ENCODE results near the gene TTC21B. TPM values are rescaled to one million over a fixed set of nuclear protein-coding genes. Genes with fewer than 3 reads are reported as not detected.

Gene TTC21B
- total and polyA plus RNA-seq, 4 experiments from 2014 or later = 6.3 to 30.4 (median 17.5) TPM

DNA sequence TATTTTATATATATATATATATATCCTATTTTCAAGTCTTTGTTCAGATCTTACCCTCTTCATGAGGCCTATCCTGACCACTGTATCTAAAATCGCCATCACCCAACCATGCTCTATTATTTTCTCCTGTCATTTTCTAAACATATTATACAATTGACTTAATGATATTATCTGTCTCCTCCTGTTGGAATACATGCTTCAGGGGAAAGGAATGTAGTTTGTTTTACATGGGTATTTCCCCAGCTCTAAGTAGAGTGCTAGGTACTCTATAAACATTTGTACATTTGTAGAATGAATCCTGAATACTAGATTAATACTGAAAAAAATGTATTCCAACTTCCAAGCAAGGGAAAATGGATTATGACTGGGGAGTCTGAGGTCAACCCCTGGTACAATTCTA is 26.2 kb downstream of the TTC21B start:
- ChIA-PET CTCF (ENCODE audit: partially characterized antibody) (no interaction called here), POLR2A (ENCODE audit: partially characterized antibody) (no interaction called here)
- H3K27ac Mint-ChIP-seq = no peak overlapping the region
- no peak overlapping the region for H3K27ac ChIP-seq (ENCODE audit: low read depth, low read length)
- H3K9me3 ChIP-seq (ENCODE audit: control insufficient read depth in 1 of 2, low read length in 2 of 2) = no peaks in the 10 kb centered on the region
- H3K4me1 Mint-ChIP-seq = peaks cover 0 to 1% (median 0%) of the 10 kb centered on the region in 4 donors
- no peak overlapping the region for H3K4me3 Mint-ChIP-seq
- no peaks in the 10 kb centered on the region for H3K27me3 ChIP-seq (ENCODE audit: insufficient read depth, low read length)
- H3K36me3 ChIP-seq (ENCODE audit: insufficient read depth, low read length) = peaks cover 15% of the 10 kb centered on the region
- peaks cover 49 to 61% of the 10 kb centered on the region in 2 donors for H3K36me3 Mint-ChIP-seq
- H3K27me3 Mint-ChIP-seq = no peaks in the 10 kb centered on the region
- H3K4me3 ChIP-seq (ENCODE audit: low read length in 2 of 2) = no peak overlapping the region
- intact Hi-C loops (cut with micrococcal nuclease) = no loop called here
- H3K9me3 Mint-ChIP-seq = no peaks in the 10 kb centered on the region
- DNase-seq = no peak
- H3K4me1 ChIP-seq (ENCODE audit: insufficient read depth, low read length) = no peaks in the 10 kb centered on the region

DNA sequence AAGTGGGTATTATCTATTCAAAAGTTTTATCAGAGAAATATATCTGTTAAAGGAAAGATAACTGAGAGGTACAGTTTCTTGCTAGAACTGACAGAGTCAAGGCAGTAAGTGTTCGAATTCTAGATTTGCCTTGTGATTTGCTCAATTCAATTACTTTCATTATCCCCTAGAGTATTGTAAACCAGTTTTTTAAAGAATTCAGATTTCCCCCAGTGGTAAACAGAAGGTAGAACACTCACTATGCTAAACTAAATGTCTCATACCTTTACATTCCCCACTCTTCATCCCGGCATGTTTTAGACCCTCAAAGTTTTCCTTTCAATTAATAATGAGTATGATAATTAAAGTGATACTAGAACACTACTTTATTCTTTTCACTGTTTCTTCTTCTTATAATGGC is 28.6 kb downstream of the TTC21B start:
- Mint-ChIP-seq H3K4me1 (peaks cover 0 to 1% (median 0%) of the 10 kb centered on the region in 4 donors), H3K36me3 (peaks cover 49 to 65% of the 10 kb centered on the region in 2 donors)
- POLR2A ChIA-PET (ENCODE audit: partially characterized antibody) = no interaction called here

DNA sequence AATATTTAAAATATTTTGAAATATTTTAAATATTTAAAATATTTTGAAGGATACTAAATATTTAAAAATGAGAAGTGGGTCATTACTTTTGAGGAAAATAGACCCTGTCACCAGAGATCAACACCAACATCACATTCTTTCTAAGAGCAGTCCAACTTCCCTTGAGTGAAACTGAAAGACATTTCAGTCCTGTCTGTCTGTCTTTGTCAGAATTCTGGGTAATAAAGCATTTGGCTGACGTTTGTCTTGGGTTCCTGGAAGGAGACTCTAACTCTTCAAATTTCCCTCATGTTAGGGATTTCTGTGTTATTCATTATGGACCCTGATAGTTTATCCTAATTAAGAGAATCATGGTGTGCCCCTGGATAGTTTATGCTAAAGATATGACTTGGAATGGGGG is 32.8 kb downstream of the TTC21B start:
- ChIA-PET POLR2A (ENCODE audit: partially characterized antibody) (no interaction called here), CTCF (ENCODE audit: partially characterized antibody) (no interaction called here)
- no peak for DNase-seq
- Histone ChIP-seq H3K4me1 (ENCODE audit: insufficient read depth, low read length) (no peaks in the 10 kb centered on the region), H3K27ac (ENCODE audit: low read depth, low read length) (no peak overlapping the region), H3K27me3 (ENCODE audit: insufficient read depth, low read length) (no peaks in the 10 kb centered on the region), H3K36me3 (ENCODE audit: insufficient read depth, low read length) (peaks cover 10% of the 10 kb centered on the region), H3K4me3 (ENCODE audit: low read length in 2 of 2) (no peak overlapping the region), H3K9me3 (ENCODE audit: control insufficient read depth in 1 of 2, low read length in 2 of 2) (no peaks in the 10 kb centered on the region)
- no peaks in the 10 kb centered on the region for H3K27me3 Mint-ChIP-seq
- H3K36me3 Mint-ChIP-seq = peaks cover 41 to 61% of the 10 kb centered on the region in 2 donors
- no peaks in the 10 kb centered on the region for H3K9me3 Mint-ChIP-seq
- H3K4me1 Mint-ChIP-seq = no peaks in the 10 kb centered on the region
- peak overlapping the region in 2 of 7 donors; percentile 43 to 48 for H3K27ac Mint-ChIP-seq
- intact Hi-C loops (cut with micrococcal nuclease) = no loop called here
- H3K4me3 Mint-ChIP-seq = no peak overlapping the region

More for the DNA sequence above, 28.6 kb downstream of the TTC21B start:
- Mint-ChIP-seq H3K27ac (no peak overlapping the region), H3K9me3 (no peaks in the 10 kb centered on the region), H3K27me3 (no peaks in the 10 kb centered on the region), H3K4me3 (no peak overlapping the region)
- H3K4me3 ChIP-seq (ENCODE audit: low read length in 2 of 2) = no peak overlapping the region
- no peaks in the 10 kb centered on the region for H3K4me1 ChIP-seq (ENCODE audit: insufficient read depth, low read length)
- intact Hi-C loops (cut with micrococcal nuclease) = no loop called here
- DNase-seq = no peak
- no peaks in the 10 kb centered on the region for H3K27me3 ChIP-seq (ENCODE audit: insufficient read depth, low read length)
- no peaks in the 10 kb centered on the region for H3K9me3 ChIP-seq (ENCODE audit: control insufficient read depth in 1 of 2, low read length in 2 of 2)
- no peak overlapping the region for H3K27ac ChIP-seq (ENCODE audit: low read depth, low read length)
- peaks cover 8% of the 10 kb centered on the region for H3K36me3 ChIP-seq (ENCODE audit: insufficient read depth, low read length)
- CTCF ChIA-PET (ENCODE audit: partially characterized antibody) = no interaction called here

DNA sequence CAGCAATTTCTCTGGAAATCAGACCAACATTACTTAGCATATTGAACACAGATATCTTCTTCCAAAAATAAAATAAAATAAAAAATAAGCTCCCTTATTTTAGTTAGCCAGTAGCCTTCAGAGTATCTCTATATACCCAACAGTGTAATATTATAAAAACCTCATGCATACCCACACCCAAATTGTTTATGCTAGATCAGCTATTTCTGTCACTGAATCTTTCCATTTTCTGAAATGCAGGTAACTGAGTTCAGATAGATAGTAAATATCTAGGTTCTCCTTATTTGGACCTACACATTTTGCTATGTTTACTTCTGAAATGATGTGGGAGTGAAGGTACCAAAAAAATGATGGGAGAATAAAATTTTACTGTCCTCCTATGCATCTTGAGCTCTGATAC is 39.9 kb downstream of the TTC21B start:
- ChIA-PET POLR2A (ENCODE audit: partially characterized antibody) (no interaction called here), CTCF (ENCODE audit: partially characterized antibody) (no interaction called here)
- Mint-ChIP-seq H3K9me3 (no peaks in the 10 kb centered on the region), H3K27me3 (no peaks in the 10 kb centered on the region), H3K36me3 (peaks cover 42 to 52% of the 10 kb centered on the region in 2 donors), H3K27ac (no peak overlapping the region), H3K4me3 (no peak overlapping the region), H3K4me1 (no peaks in the 10 kb centered on the region)
- no peaks in the 10 kb centered on the region for H3K9me3 ChIP-seq (ENCODE audit: control insufficient read depth in 1 of 2, low read length in 2 of 2)
- no peak overlapping the region for H3K4me3 ChIP-seq (ENCODE audit: low read length in 2 of 2)
- no peak overlapping the region for H3K27ac ChIP-seq (ENCODE audit: low read depth, low read length)
- no peaks in the 10 kb centered on the region for H3K27me3 ChIP-seq (ENCODE audit: insufficient read depth, low read length)
- H3K4me1 ChIP-seq (ENCODE audit: insufficient read depth, low read length) = no peaks in the 10 kb centered on the region
- peaks cover 9% of the 10 kb centered on the region for H3K36me3 ChIP-seq (ENCODE audit: insufficient read depth, low read length)
- no peak for DNase-seq
- intact Hi-C loops (cut with micrococcal nuclease) = no loop called here

DNA sequence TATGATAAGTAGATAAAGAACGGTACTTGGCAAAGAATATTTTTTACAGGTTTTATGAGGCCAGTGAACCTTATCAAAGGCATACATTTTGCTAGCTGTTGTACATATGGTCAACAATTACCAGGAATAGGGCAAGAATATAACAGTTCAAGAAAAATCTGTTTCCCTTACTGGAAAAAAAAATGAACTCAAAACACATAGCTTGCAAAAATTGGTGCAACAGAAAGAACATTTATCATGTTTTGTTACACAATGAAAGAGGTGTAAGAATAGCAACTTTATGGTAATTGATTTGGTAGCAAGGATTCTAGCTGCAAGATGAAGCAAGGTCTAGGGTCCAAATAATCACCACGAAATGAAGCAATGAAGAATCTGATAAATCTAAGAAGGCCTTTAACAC is 41.6 kb downstream of the TTC21B start:
- Histone ChIP-seq H3K36me3 (ENCODE audit: insufficient read depth, low read length) (peaks cover 6% of the 10 kb centered on the region), H3K27me3 (ENCODE audit: insufficient read depth, low read length) (no peaks in the 10 kb centered on the region), H3K4me1 (ENCODE audit: insufficient read depth, low read length) (no peaks in the 10 kb centered on the region), H3K27ac (ENCODE audit: low read depth, low read length) (no peak overlapping the region), H3K9me3 (ENCODE audit: control insufficient read depth in 1 of 2, low read length in 2 of 2) (no peaks in the 10 kb centered on the region), H3K4me3 (ENCODE audit: low read length in 2 of 2) (no peak overlapping the region)
- H3K27ac Mint-ChIP-seq = no peak overlapping the region
- intact Hi-C loops (cut with micrococcal nuclease) = no loop called here
- CTCF ChIA-PET (ENCODE audit: partially characterized antibody) = no interaction called here
- H3K36me3 Mint-ChIP-seq = peaks cover 38 to 48% of the 10 kb centered on the region in 2 donors
- no peaks in the 10 kb centered on the region for H3K4me1 Mint-ChIP-seq
- H3K27me3 Mint-ChIP-seq = no peaks in the 10 kb centered on the region
- no peak overlapping the region for H3K4me3 Mint-ChIP-seq
- POLR2A ChIA-PET (ENCODE audit: partially characterized antibody) = no interaction called here
- no peak for DNase-seq
- H3K9me3 Mint-ChIP-seq = no peaks in the 10 kb centered on the region

DNA sequence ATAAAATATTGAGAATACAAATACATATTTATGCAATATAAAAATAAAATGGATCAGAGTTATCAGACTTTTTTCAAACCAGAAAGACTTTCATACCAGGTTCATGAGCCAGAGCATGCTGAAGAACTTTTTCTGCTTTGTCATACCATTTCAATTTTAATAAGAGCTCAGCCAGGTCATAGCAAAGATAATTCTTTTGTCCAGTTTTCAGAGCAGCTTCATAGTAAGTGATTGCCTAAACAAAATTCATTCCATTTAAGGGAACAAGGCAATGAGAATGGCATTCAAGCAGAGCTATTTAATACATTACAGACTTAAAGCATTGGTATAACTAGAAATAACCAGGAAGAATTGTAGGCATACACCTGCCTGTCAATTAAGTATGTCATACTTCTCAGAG is 42.3 kb downstream of the TTC21B start:
- H3K4me1 Mint-ChIP-seq = no peaks in the 10 kb centered on the region
- Histone ChIP-seq H3K27me3 (ENCODE audit: insufficient read depth, low read length) (no peaks in the 10 kb centered on the region), H3K36me3 (ENCODE audit: insufficient read depth, low read length) (peaks cover 6% of the 10 kb centered on the region), H3K9me3 (ENCODE audit: control insufficient read depth in 1 of 2, low read length in 2 of 2) (no peaks in the 10 kb centered on the region), H3K27ac (ENCODE audit: low read depth, low read length) (no peak overlapping the region), H3K4me3 (ENCODE audit: low read length in 2 of 2) (no peak overlapping the region), H3K4me1 (ENCODE audit: insufficient read depth, low read length) (no peaks in the 10 kb centered on the region)
- H3K4me3 Mint-ChIP-seq = no peak overlapping the region
- H3K36me3 Mint-ChIP-seq = peaks cover 36 to 43% of the 10 kb centered on the region in 2 donors
- no peak overlapping the region for H3K27ac Mint-ChIP-seq
- CTCF ChIA-PET (ENCODE audit: partially characterized antibody) = no interaction called here
- DNase-seq = no peak
- H3K27me3 Mint-ChIP-seq = no peaks in the 10 kb centered on the region
- no peaks in the 10 kb centered on the region for H3K9me3 Mint-ChIP-seq
- intact Hi-C loops (cut with micrococcal nuclease) = no loop called here
- POLR2A ChIA-PET (ENCODE audit: partially characterized antibody) = no interaction called here

DNA sequence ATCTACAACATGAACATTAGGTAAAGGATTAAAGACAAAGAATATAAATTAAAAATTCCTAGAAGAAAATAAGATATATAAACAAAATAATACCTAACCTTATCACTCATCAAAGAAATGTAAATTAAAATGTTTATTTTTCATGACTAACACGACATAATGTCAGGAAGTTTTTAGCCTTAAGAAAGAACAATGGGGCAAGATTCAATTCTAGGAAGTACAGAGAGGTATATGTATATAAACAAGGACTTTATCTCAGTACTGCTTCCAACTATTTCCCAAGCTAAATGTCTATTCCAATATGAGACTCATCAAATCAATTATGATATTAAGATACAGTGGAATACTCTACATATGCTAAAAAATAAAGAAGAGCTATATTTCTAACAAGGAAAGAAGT is 44.1 kb downstream of the TTC21B start:
- H3K4me1 ChIP-seq (ENCODE audit: insufficient read depth, low read length) = no peaks in the 10 kb centered on the region
- H3K36me3 Mint-ChIP-seq = peaks cover 40 to 46% of the 10 kb centered on the region in 2 donors

DNA sequence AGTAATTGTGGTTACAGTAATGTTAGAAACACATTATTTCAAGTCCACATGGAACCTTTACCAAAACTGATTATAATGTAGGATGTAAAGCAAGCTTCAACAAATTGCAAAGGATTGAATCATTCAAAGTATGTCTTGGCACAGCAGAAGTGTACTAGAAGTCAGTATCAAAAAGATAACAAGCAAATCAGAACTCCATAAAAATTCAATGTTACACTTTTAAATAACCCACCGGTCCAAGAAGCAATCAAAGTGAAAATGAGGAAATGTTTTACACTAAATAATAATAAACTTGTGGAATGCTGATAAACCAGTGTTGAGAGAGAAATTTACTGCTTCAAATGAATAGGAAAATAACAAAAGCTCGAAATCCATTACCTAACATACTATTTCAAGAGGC is 47.7 kb downstream of the TTC21B start:
- Mint-ChIP-seq H3K9me3 (peaks cover 0 to 4% (median 0%) of the 10 kb centered on the region in 8 donors), H3K4me1 (peaks cover 7 to 14% (median 11%) of the 10 kb centered on the region in 4 donors), H3K4me3 (no peak overlapping the region), H3K27me3 (no peaks in the 10 kb centered on the region), H3K36me3 (peaks cover 39 to 40% of the 10 kb centered on the region in 2 donors), H3K27ac (no peak overlapping the region)
- intact Hi-C loops (cut with micrococcal nuclease) = no loop called here
- Histone ChIP-seq H3K4me3 (ENCODE audit: low read length in 2 of 2) (no peak overlapping the region), H3K4me1 (ENCODE audit: insufficient read depth, low read length) (peaks cover 15% of the 10 kb centered on the region), H3K9me3 (ENCODE audit: control insufficient read depth in 1 of 2, low read length in 2 of 2) (no peaks in the 10 kb centered on the region), H3K36me3 (ENCODE audit: insufficient read depth, low read length) (peaks cover 4% of the 10 kb centered on the region), H3K27me3 (ENCODE audit: insufficient read depth, low read length) (no peaks in the 10 kb centered on the region), H3K27ac (ENCODE audit: low read depth, low read length) (no peak overlapping the region)
- POLR2A ChIA-PET (ENCODE audit: partially characterized antibody) = no interaction called here
- DNase-seq = no peak
- CTCF ChIA-PET (ENCODE audit: partially characterized antibody) = no interaction called here

More for the DNA sequence above, 44.1 kb downstream of the TTC21B start:
- H3K27me3 Mint-ChIP-seq = no peaks in the 10 kb centered on the region
- no peaks in the 10 kb centered on the region for H3K9me3 ChIP-seq (ENCODE audit: control insufficient read depth in 1 of 2, low read length in 2 of 2)
- POLR2A ChIA-PET (ENCODE audit: partially characterized antibody) = no interaction called here
- H3K4me3 ChIP-seq (ENCODE audit: low read length in 2 of 2) = no peak overlapping the region
- no peak for DNase-seq
- H3K9me3 Mint-ChIP-seq = no peaks in the 10 kb centered on the region
- H3K27ac Mint-ChIP-seq = peak overlapping the region in 2 of 7 donors; percentile 45 to 62
- intact Hi-C loops (cut with micrococcal nuclease) = no loop called here
- H3K4me1 Mint-ChIP-seq = peaks cover 0 to 1% (median 0%) of the 10 kb centered on the region in 4 donors
- no peak overlapping the region for H3K4me3 Mint-ChIP-seq
- no peaks in the 10 kb centered on the region for H3K27me3 ChIP-seq (ENCODE audit: insufficient read depth, low read length)
- no peak overlapping the region for H3K27ac ChIP-seq (ENCODE audit: low read depth, low read length)
- CTCF ChIA-PET (ENCODE audit: partially characterized antibody) = interaction anchor here (0.9 kb wide), 1 partner anchor 12 kb away, joined by 3 read pairs; no protein-coding TSS in a partner anchor
- peaks cover 6% of the 10 kb centered on the region for H3K36me3 ChIP-seq (ENCODE audit: insufficient read depth, low read length)

Measured in CD4-positive, alpha-beta memory T cell (primary cell).